ENCODE results near the gene UBE2E1. TPM values are rescaled to one million over a fixed set of nuclear protein-coding genes. Genes with fewer than 3 reads are reported as not detected.

Gene UBE2E1
- total RNA-seq, 4 donors from 2014 or later = 61.6 to 88.4 (median 79.6) TPM

- Histone ChIP-seq H3K9me3 (no peaks in the 10 kb centered on the region), H3K27ac (no peak overlapping the region), H3K27me3 (no peaks in the 10 kb centered on the region), H3K4me3 (replicated peaks in 1 of 3) (no peak overlapping the region), H3K36me3 (no peaks in the 10 kb centered on the region), H3K4me1 (peaks cover 33 to 53% of the 10 kb centered on the region in 2 donors)
- WGBS, 2 donors = 88 to 91% methylated on average over 7 of the region's 7 CpGs
- intact Hi-C loops (cut with DNase I) = no loop called here
- TF ChIP-seq, protein P1, sequence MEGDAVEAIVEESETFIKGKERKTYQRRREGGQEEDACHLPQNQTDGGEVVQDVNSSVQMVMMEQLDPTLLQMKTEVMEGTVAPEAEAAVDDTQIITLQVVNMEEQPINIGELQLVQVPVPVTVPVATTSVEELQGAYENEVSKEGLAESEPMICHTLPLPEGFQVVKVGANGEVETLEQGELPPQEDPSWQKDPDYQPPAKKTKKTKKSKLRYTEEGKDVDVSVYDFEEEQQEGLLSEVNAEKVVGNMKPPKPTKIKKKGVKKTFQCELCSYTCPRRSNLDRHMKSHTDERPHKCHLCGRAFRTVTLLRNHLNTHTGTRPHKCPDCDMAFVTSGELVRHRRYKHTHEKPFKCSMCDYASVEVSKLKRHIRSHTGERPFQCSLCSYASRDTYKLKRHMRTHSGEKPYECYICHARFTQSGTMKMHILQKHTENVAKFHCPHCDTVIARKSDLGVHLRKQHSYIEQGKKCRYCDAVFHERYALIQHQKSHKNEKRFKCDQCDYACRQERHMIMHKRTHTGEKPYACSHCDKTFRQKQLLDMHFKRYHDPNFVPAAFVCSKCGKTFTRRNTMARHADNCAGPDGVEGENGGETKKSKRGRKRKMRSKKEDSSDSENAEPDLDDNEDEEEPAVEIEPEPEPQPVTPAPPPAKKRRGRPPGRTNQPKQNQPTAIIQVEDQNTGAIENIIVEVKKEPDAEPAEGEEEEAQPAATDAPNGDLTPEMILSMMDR (IDR thresholded peaks at IDR 0.05) = no peak
- TF ChIP-seq POLR2A (IDR thresholded peaks at IDR 0.05) = no peak
- DNase-seq = no peak
These were observed 16.8 kb downstream of the UBE2E1 start for GRCh38 chr3:23822559-23822958.

DNA sequence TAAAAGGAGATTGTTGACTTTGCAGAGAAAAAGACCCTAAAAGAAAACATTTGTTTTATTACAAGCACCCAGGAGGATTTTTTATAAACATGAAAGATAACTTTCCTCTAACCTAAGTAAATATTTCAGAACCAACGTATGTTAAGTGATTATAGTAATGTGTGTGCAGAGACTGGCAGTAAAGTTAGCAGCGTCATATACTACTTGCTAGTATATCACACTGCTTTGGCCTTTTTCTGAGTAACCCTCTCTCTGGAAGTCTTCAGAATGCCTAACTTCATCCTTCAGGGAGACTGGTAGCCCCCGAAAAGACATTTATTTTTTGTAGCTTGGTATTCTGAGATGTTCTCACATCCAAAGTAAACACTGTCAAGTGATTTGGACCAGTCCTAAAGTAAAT, 17.9 kb downstream of the UBE2E1 start:
- Histone ChIP-seq H3K4me3 (replicated peaks in 1 of 3) (no peak overlapping the region), H3K36me3 (no peaks in the 10 kb centered on the region), H3K9me3 (no peaks in the 10 kb centered on the region), H3K27ac (no peak overlapping the region), H3K4me1 (peaks cover 36 to 59% of the 10 kb centered on the region in 2 donors), H3K27me3 (no peaks in the 10 kb centered on the region)
- WGBS, 2 donors = 71 to 74% methylated on average over 3 of the region's 3 CpGs
- intact Hi-C loops (cut with DNase I) = no loop called here
- no peak for DNase-seq
- TF ChIP-seq, protein P1 (IDR thresholded peaks at IDR 0.05) = no peak
- no peak for TF ChIP-seq POLR2A (IDR thresholded peaks at IDR 0.05)

GRCh38 chr3:23824699-23825444, 19.1 kb downstream of the UBE2E1 start:
- H3K4me1 ChIP-seq = peaks cover 36 to 62% of the 10 kb centered on the region in 2 donors
- TF ChIP-seq, protein P1 (IDR thresholded peaks at IDR 0.05) = no peak
- no peak for TF ChIP-seq POLR2A (IDR thresholded peaks at IDR 0.05)
- peak; percentile 36 to 42 for DNase-seq
- no peak overlapping the region for H3K4me3 ChIP-seq (replicated peaks in 1 of 3)
- H3K27ac ChIP-seq = peak overlapping the region in 2 of 3 donors; percentile 49 to 57
- WGBS, 2 donors = 42 to 43% methylated on average over 5 of the region's 5 CpGs
- H3K9me3 ChIP-seq = no peaks in the 10 kb centered on the region
- H3K27me3 ChIP-seq = no peaks in the 10 kb centered on the region
- no peaks in the 10 kb centered on the region for H3K36me3 ChIP-seq
- intact Hi-C loops (cut with DNase I) = no loop called here

- 92 to 98% methylated on average over 4 of the region's 4 CpGs for WGBS, 2 donors
- Histone ChIP-seq H3K9me3 (no peaks in the 10 kb centered on the region), H3K4me1 (peaks cover 36 to 61% of the 10 kb centered on the region in 2 donors), H3K36me3 (no peaks in the 10 kb centered on the region), H3K27me3 (no peaks in the 10 kb centered on the region), H3K27ac (peak overlapping the region in 1 of 3 donors; percentile 57), H3K4me3 (replicated peaks in 1 of 3) (no peak overlapping the region)
- TF ChIP-seq, protein P1 (IDR thresholded peaks at IDR 0.05) = no peak
- no peak for TF ChIP-seq POLR2A (IDR thresholded peaks at IDR 0.05)
- no peak for DNase-seq
- intact Hi-C loops (cut with DNase I) = no loop called here
These were observed 20.0 kb downstream of the UBE2E1 start for GRCh38 chr3:23825802-23826201.

DNA sequence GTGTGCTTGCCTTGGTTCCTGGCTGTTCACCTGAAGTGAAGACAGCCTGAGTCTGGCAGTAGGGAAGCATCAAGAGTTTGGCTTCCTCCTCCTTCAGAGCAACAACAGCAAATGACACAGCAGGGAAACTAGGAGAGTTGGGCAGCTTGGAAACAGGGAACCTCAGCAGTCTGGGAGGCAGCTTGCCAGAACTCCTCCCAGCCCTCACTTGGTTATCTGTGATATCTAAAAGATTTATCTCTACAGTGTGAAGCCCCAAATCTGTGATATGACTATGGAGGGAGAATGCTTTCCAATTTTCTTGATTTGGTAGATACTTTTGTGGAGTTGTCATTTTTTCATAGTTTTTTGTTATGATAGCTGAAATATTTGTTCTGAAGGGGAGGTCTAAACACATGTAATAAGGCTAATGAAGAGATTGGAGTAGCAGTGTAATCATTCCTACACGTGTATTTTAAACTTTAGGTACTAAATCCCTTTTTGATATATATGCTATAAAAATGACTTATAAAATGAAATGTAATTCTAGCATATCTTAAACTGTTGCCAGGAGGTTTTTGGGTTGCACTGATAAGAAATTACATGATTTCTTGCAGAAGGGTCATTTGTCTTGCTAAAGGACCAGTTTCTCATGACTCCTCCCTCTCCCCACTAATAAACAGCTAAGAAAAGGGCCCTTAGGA, 20.8 kb downstream of the UBE2E1 start:
- H3K27me3 ChIP-seq = no peaks in the 10 kb centered on the region
- peak; percentile 52 to 63 for DNase-seq
- intact Hi-C loops (cut with DNase I) = no loop called here
- H3K4me3 ChIP-seq (replicated peaks in 1 of 3) = no peak overlapping the region
- no peaks in the 10 kb centered on the region for H3K36me3 ChIP-seq
- peaks cover 36 to 63% of the 10 kb centered on the region in 2 donors for H3K4me1 ChIP-seq
- no peaks in the 10 kb centered on the region for H3K9me3 ChIP-seq
- TF ChIP-seq, protein P1 (IDR thresholded peaks at IDR 0.05) = no peak
- no peak for TF ChIP-seq POLR2A (IDR thresholded peaks at IDR 0.05)
- 57 to 64% methylated on average over 1 of the region's 1 CpG for WGBS, 2 donors
- H3K27ac ChIP-seq = peak overlapping the region in 1 of 3 donors; percentile 57

Measured in thyroid gland (tissue), 4 donors.